Hepatocyte (in vitro differentiated cells): ENCODE results near the gene RELCH.

ENCODE experiments used
- EZH2 ChIP-seq: fragments of 200-600 bp; sonication (generic); IDR thresholded peaks from 2 replicates; pipeline ENCODE4 v1.6.1; 2016; ENCODE audit warnings: antibody characterized with exemption, mild to moderate bottlenecking, borderline replicate concordance
- EZH2phosphoT487 ChIP-seq: fragments of 200-600 bp; sonication (generic); IDR thresholded peaks from one replicate; pipeline ENCODE4 v1.6.1; 2018; ENCODE audit warnings: antibody characterized with exemption, mild to moderate bottlenecking, low read depth, moderate library complexity; ENCODE audit not compliant: unreplicated experiment, severe bottlenecking
- TF ChIP-seq, protein P1 (sequence below): fragments of 200-600 bp; sonication (generic); IDR thresholded peaks from 2 replicates; pipeline ENCODE4 v1.5.1; 2016; ENCODE audit warnings: antibody characterized with exemption, mild to moderate bottlenecking; ENCODE audit not compliant: poor library complexity

DNA sequence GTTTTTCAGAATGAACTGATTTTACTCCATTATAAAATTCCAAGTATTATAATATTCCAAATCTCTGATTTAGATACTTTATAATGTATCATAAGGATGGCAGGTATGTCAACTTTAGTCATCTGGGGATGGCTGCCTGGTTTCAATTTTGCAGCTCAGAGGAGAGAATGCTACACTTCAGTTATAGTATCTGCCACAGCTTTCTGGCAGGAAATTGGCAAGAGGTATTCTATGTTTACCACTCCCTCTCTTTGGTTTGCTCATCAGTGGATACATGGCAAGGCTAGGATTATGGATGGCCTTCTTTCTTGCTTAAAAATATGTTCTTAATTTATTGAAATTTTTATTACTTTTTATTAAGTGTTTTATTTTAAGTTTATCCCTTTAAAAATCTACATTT lies 71.0 kb downstream of the RELCH start:
- TF ChIP-seq, protein P1, sequence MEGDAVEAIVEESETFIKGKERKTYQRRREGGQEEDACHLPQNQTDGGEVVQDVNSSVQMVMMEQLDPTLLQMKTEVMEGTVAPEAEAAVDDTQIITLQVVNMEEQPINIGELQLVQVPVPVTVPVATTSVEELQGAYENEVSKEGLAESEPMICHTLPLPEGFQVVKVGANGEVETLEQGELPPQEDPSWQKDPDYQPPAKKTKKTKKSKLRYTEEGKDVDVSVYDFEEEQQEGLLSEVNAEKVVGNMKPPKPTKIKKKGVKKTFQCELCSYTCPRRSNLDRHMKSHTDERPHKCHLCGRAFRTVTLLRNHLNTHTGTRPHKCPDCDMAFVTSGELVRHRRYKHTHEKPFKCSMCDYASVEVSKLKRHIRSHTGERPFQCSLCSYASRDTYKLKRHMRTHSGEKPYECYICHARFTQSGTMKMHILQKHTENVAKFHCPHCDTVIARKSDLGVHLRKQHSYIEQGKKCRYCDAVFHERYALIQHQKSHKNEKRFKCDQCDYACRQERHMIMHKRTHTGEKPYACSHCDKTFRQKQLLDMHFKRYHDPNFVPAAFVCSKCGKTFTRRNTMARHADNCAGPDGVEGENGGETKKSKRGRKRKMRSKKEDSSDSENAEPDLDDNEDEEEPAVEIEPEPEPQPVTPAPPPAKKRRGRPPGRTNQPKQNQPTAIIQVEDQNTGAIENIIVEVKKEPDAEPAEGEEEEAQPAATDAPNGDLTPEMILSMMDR = no peak
- TF ChIP-seq EZH2phosphoT487 (no peak), EZH2 (no peak)
